HG03025 (cell line): ENCODE results near the gene RUFY1.
"Not testable (repeated sequence)": the region's sequence is repeated elsewhere in the genome, so short reads cannot be mapped to it uniquely, and the experiment has no call there.

ENCODE experiments used
- ATAC-seq: cut with Tn5 transposase; IDR thresholded peaks from one replicate; pipeline ENCODE4 v1.9.1; 2021; ENCODE audit warnings: mild to moderate bottlenecking, moderate library complexity; ENCODE audit not compliant: unreplicated experiment, low FRiP score

RUFY1 gene

GRCh38 chr5:179550511-179551342 lies at the start of gene RUFY1:
RUFY1 (plus strand) TSS chr5:179550554; CDS start chr5:179550570, 16 bp downstream.
- peak; percentile 76 for ATAC-seq

GRCh38 chr5:179501997-179502396 lies 48.4 kb upstream of the RUFY1 start:
- ATAC-seq = not testable (repeated sequence)

DNA sequence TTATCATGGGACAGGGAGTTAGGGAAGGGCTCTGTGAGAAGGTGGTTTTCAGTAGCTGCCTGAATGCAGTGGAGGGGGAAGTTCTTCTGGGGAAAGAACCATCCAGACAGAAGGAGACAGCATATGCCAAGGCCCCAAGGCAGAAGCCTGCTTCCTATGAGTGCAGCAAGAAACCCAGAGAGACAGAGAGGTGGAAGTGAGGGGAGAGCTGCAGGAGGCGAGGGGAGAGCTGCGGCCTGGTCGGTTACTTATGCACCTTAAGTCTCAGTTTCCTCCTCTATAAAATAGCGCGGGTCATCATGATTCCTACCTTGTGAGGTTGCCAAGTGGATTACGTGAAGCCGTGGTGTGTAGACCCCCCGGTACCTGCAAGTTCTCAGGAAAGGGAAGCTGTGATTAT lies 47.9 kb upstream of the RUFY1 start:
- not testable (repeated sequence) for ATAC-seq

- no peak for ATAC-seq
Observed at GRCh38 chr5:179504191-179504590, 46.2 kb upstream of the RUFY1 start.

DNA sequence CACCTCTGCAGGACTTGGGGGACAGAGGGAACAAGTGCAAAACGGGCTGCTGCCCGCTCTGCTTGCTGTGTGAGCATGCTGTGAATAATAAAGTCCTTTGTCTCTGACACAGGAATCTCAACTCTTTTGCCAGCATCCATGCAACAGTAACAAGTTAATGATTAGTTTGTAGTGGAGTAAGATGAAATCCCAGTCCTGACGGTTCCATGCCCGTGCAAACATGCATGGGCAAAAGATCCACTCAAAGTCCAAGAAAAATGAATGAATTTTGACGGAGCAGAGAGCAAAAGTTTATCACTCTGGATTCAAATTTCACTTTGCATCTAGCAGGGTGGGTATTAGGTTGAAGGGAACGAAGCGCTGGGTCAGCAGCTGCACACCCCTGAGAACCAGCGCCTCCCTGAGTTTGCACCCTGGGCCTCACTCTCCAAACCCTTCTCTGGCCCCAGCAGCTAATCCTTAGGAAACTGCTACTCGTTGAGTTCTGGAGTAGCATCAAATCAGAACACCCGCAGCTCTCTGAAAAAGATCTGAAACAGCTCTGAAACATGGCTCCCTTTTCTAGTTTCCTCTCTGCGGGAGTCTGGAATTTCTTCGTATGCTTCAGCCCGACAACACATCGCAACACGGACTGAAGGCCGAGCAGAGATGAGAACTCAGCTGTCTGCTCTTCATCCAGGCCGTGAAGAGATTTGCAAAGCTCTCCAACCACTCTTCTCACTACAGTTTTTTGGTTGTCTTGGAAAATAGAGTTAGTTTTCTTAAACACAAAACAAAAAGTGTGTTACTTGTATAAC lies 45.6 kb upstream of the RUFY1 start:
- no peak for ATAC-seq

- ATAC-seq = no peak
Observed at GRCh38 chr5:179505636-179506261, 44.6 kb upstream of the RUFY1 start.

GRCh38 chr5:179509239-179509638 lies 41.1 kb upstream of the RUFY1 start:
- no peak for ATAC-seq

- ATAC-seq = no peak
Observed at GRCh38 chr5:179509845-179510244, 40.5 kb upstream of the RUFY1 start.

- no peak for ATAC-seq
Observed at GRCh38 chr5:179512452-179513000, 37.8 kb upstream of the RUFY1 start.

DNA sequence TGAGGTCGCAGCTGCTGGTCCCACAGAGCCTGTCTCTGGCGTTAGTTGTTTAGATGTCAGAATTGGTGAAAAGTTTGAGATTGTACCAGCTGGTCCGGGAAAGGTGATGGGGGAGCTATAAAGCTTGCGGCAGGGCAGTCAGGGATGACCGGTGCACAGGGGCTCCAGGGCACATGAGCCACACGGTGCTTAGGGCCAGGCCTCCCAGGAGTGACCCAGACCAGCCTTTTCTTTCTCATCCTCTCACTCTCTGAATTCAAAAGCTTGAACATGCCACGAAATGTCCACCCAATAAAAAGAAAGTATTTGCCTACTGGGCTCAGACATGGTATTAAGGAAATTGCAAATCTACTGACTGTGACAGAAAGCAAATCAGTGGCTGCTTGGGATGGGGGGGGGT lies 34.9 kb upstream of the RUFY1 start:
- not testable (repeated sequence) for ATAC-seq

GRCh38 chr5:179516221-179516620 lies 34.1 kb upstream of the RUFY1 start:
- ATAC-seq = no peak

- not testable (repeated sequence) for ATAC-seq
Observed at GRCh38 chr5:179517746-179518145, 32.6 kb upstream of the RUFY1 start.

- peak; percentile 75 for ATAC-seq
Observed at GRCh38 chr5:179518369-179518768, 32.0 kb upstream of the RUFY1 start.

GRCh38 chr5:179519416-179520070 lies 30.8 kb upstream of the RUFY1 start:
- not testable (repeated sequence) for ATAC-seq

DNA sequence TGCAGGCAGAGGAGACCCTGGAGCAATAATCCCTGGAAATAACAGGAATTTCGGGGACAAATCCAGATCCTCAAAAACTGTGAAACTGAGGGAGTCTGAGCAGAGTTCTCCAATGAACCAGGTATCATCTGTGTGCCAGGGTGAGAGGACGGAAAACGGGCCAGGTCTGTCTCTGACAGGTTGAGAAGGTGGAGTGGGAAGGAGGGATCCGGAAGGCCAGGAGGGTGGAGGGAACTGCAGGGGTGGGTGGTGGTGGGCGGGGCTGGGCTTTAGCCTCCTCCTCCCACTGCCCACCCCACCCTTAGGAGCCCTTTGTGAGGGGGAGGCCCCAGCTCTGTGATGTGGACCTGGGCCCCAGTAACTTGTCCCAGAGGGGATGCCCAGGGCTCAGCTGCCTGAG lies 28.2 kb upstream of the RUFY1 start:
- ATAC-seq = not testable (repeated sequence)

- ATAC-seq = no peak
Observed at GRCh38 chr5:179526978-179527377, 23.4 kb upstream of the RUFY1 start.

- no peak for ATAC-seq
Observed at GRCh38 chr5:179530069-179530998, 20.0 kb upstream of the RUFY1 start.

DNA sequence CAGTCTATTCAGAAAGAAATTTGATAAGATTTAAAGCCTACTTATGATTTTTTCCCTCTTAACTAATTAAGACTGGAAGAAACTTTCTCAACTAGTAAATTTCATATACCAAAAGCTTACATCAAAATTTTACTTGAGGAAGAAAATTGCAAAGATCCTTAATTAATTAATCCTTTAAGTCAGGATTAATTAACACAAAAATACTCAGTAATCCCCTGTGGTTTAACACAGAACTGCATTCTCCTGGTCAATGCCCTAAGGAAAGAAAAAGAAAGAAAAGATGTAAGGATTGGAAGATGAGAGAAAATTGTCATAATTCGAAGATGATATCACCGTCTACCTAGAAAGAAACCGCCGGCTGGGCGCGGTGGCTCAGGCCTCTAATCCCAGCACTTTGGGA lies 17.3 kb upstream of the RUFY1 start:
- no peak for ATAC-seq

GRCh38 chr5:179533907-179534306 lies 16.4 kb upstream of the RUFY1 start:
- peak; percentile 50 for ATAC-seq
